Measurements from ENCODE around the gene GFRA1.

GFRA1 gene

GRCh38 chr10:116203661-116204060, 69.3 kb downstream of the GFRA1 start:
- no peaks in the 10 kb centered on the region for H3K79me2 ChIP-seq (ENCODE audit: insufficient read depth, low read length)

GRCh38 chr10:116201670-116202430, 71.2 kb downstream of the GFRA1 start:
- no peaks in the 10 kb centered on the region for H4K20me1 ChIP-seq (ENCODE audit: insufficient read depth, low read length)
- no peak for ATAC-seq (ENCODE audit: insufficient read depth, low read depth)
- H3K27me3 ChIP-seq (ENCODE audit: insufficient read depth, low read length, poor library complexity): no peaks in the 10 kb centered on the region
- no peaks in the 10 kb centered on the region for H3K4me1 ChIP-seq (ENCODE audit: insufficient read depth, low read length)
- no peaks in the 10 kb centered on the region for H3K9me3 ChIP-seq (ENCODE audit: insufficient read depth, low read length, severe bottlenecking)
- H3K9ac ChIP-seq (ENCODE audit: low read depth, low read length): no peak overlapping the region
- no peak overlapping the region for H3K4me2 ChIP-seq (ENCODE audit: insufficient read depth, low read length)
- DNase-seq: no peak
- no peak overlapping the region for H3K4me3 ChIP-seq (ENCODE audit: low read depth in 1 of 2, low read length in 2 of 2)
- no peak overlapping the region for H3K27ac ChIP-seq (ENCODE audit: low read length)
- no peaks in the 10 kb centered on the region for H3K36me3 ChIP-seq (ENCODE audit: insufficient read depth, low read length)
- no peak for TF ChIP-seq EZH2 (IDR thresholded peaks at IDR 0.05; ENCODE audit: borderline replicate concordance, low read depth, low read length, severe bottlenecking)
- no peak for TF ChIP-seq CTCF (IDR thresholded peaks at IDR 0.05; ENCODE audit: borderline replicate concordance, extremely low read depth, low read length, poor library complexity, severe bottlenecking)
- H2AFZ ChIP-seq (ENCODE audit: low read depth, low read length): no peak overlapping the region
- no peaks in the 10 kb centered on the region for H3K79me2 ChIP-seq (ENCODE audit: insufficient read depth, low read length)

More at GRCh38 chr10:116203661-116204060, 69.3 kb downstream of the GFRA1 start:
- H3K4me1 ChIP-seq (ENCODE audit: insufficient read depth, low read length): no peaks in the 10 kb centered on the region
- H3K9ac ChIP-seq (ENCODE audit: low read depth, low read length): no peak overlapping the region
- H3K4me3 ChIP-seq (ENCODE audit: low read depth in 1 of 2, low read length in 2 of 2): no peak overlapping the region
- H3K27me3 ChIP-seq (ENCODE audit: insufficient read depth, low read length, poor library complexity): no peaks in the 10 kb centered on the region
- H3K4me2 ChIP-seq (ENCODE audit: insufficient read depth, low read length): no peak overlapping the region
- DNase-seq: no peak
- H3K27ac ChIP-seq (ENCODE audit: low read length): no peak overlapping the region
- no peaks in the 10 kb centered on the region for H3K36me3 ChIP-seq (ENCODE audit: insufficient read depth, low read length)
- no peak for ATAC-seq (ENCODE audit: insufficient read depth, low read depth)
- no peaks in the 10 kb centered on the region for H3K9me3 ChIP-seq (ENCODE audit: insufficient read depth, low read length, severe bottlenecking)
- H2AFZ ChIP-seq (ENCODE audit: low read depth, low read length): no peak overlapping the region
- no peaks in the 10 kb centered on the region for H4K20me1 ChIP-seq (ENCODE audit: insufficient read depth, low read length)
- TF ChIP-seq CTCF (IDR thresholded peaks at IDR 0.05; ENCODE audit: borderline replicate concordance, extremely low read depth, low read length, poor library complexity, severe bottlenecking) (no peak), EZH2 (IDR thresholded peaks at IDR 0.05; ENCODE audit: borderline replicate concordance, low read depth, low read length, severe bottlenecking) (no peak)

- ATAC-seq (ENCODE audit: insufficient read depth, low read depth) (no peak), DNase-seq (no peak)
- Histone ChIP-seq H3K9ac (ENCODE audit: low read depth, low read length) (no peak overlapping the region), H3K4me2 (ENCODE audit: insufficient read depth, low read length) (no peak overlapping the region), H3K4me1 (ENCODE audit: insufficient read depth, low read length) (no peaks in the 10 kb centered on the region), H3K79me2 (ENCODE audit: insufficient read depth, low read length) (no peaks in the 10 kb centered on the region), H3K27ac (ENCODE audit: low read length) (no peak overlapping the region), H3K36me3 (ENCODE audit: insufficient read depth, low read length) (no peaks in the 10 kb centered on the region), H2AFZ (ENCODE audit: low read depth, low read length) (no peak overlapping the region), H4K20me1 (ENCODE audit: insufficient read depth, low read length) (no peaks in the 10 kb centered on the region), H3K4me3 (ENCODE audit: low read depth in 1 of 2, low read length in 2 of 2) (no peak overlapping the region), H3K9me3 (ENCODE audit: insufficient read depth, low read length, severe bottlenecking) (no peaks in the 10 kb centered on the region), H3K27me3 (ENCODE audit: insufficient read depth, low read length, poor library complexity) (no peaks in the 10 kb centered on the region)
- TF ChIP-seq EZH2 (IDR thresholded peaks at IDR 0.05; ENCODE audit: borderline replicate concordance, low read depth, low read length, severe bottlenecking): no peak
- no peak for TF ChIP-seq CTCF (IDR thresholded peaks at IDR 0.05; ENCODE audit: borderline replicate concordance, extremely low read depth, low read length, poor library complexity, severe bottlenecking)
Measured at GRCh38 chr10:116201011-116201410, 72.0 kb downstream of the GFRA1 start.
